ENCODE measurements around the gene EPC1. TPM values are rescaled to one million over a fixed set of nuclear protein-coding genes. Genes with fewer than 3 reads are reported as not detected.
"Not testable (repeated sequence)": the region's sequence is repeated elsewhere in the genome, so short reads cannot be mapped to it uniquely, and the experiment has no call there.

EPC1 gene
- total RNA-seq, 2 donors from 2014 or later = 43.4 to 45.9 TPM

DNA sequence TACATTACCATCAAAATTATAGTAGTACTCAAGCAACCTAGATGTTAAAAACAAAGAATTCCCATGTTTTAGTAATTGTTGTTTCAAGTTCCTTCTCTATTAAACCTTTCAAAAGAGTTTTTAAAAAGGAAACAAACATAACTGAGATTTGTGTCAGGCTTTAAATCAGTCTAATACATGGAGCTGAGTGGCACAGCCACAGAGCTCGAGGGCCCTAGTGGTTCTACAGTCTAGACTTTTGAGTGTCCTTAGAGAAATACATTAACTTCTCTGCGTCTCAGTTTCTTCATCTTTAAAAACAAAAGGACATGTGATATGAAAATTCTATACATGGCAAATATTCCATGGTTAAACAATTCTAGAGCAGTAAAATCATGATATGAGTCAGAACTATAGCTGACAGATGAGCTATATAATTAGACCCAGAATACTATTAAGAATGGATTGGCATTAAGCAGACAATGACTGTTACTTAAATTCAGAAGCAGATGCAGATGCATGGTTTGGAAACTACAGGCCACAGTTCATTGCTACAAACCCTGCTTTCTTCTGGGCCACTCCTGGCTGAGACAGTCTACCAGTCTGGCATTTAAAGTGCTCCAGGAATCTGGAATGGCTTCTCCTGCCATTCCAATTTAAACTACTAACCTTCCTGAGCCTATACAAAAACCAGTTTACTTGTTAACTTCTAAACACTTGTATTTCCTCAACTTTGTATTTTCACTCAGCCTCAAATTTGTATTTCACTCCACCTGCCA, 77.4 kb downstream of the EPC1 start:
- Mint-ChIP-seq H3K4me3 (no peak overlapping the region), H3K36me3 (peaks cover 16% of the 10 kb centered on the region), H3K4me1 (ENCODE audit: low read depth in 2 of 2) (no peaks in the 10 kb centered on the region), H3K27ac (no peak overlapping the region), H3K9me3 (no peaks in the 10 kb centered on the region), H3K27me3 (no peaks in the 10 kb centered on the region)
- DNase-seq (ENCODE audit: low spot score) (no peak), ATAC-seq (no peak)

DNA sequence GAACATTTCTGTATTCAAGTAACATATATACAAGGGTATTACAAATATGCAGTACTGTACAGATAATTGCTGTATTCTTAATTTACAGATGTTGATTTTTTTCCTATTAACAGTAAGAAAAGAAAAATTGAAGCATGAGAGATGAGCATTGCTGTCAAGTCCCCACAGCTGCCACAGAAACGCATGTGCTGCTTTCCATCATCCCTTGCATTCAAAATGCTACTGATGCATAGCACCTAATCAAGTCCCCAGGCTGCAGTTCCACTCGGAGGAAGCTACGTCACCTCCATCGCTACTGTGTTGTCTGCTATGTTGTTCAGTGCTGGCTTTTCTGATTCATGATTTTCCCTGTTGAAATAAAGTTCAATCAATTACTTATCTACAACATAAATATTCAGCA, 78.2 kb downstream of the EPC1 start:
- H3K27me3 Mint-ChIP-seq = no peaks in the 10 kb centered on the region
- DNase-seq (ENCODE audit: low spot score) (no peak), ATAC-seq (no peak)
- H3K36me3 Mint-ChIP-seq = peaks cover 16% of the 10 kb centered on the region
- no peak overlapping the region for H3K27ac Mint-ChIP-seq
- no peak overlapping the region for H3K4me3 Mint-ChIP-seq
- no peaks in the 10 kb centered on the region for H3K4me1 Mint-ChIP-seq (ENCODE audit: low read depth in 2 of 2)
- H3K9me3 Mint-ChIP-seq = no peaks in the 10 kb centered on the region

DNA sequence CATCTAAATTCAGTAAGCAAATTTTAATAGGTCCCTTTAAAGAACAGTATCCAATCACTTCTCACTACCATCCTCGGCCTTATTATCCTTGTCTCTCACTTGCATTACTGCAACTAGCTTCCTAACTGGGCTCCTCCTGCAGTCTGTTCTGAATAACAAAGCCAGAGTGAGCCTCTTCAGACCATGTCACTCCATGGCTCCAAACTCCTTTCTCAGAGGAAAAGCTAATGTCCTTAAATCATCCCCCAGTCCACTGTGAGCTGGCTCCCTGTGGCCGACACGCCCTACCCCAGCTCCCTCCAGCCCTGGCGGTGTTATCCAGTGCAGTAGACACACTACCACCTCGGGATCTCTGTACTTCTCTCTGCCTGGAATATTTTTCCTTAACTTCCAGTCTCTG, 80.0 kb downstream of the EPC1 start:
- H3K36me3 Mint-ChIP-seq = peaks cover 16% of the 10 kb centered on the region
- no peak overlapping the region for H3K4me3 Mint-ChIP-seq
- peaks cover 0 to 8% of the 10 kb centered on the region in 2 donors for H3K4me1 Mint-ChIP-seq (ENCODE audit: low read depth in 2 of 2)
- no peaks in the 10 kb centered on the region for H3K27me3 Mint-ChIP-seq
- DNase-seq (ENCODE audit: low spot score) = no peak
- no peaks in the 10 kb centered on the region for H3K9me3 Mint-ChIP-seq
- ATAC-seq = no peak
- peak overlapping the region in 1 of 2 donors; percentile 2 for H3K27ac Mint-ChIP-seq

- H3K36me3 Mint-ChIP-seq = peaks cover 15% of the 10 kb centered on the region
- DNase-seq (ENCODE audit: low spot score) = no peak
- H3K4me3 Mint-ChIP-seq = no peak overlapping the region
- ATAC-seq = no peak
- no peaks in the 10 kb centered on the region for H3K27me3 Mint-ChIP-seq
- H3K9me3 Mint-ChIP-seq = no peaks in the 10 kb centered on the region
- H3K4me1 Mint-ChIP-seq (ENCODE audit: low read depth in 2 of 2) = peaks cover 0 to 8% of the 10 kb centered on the region in 2 donors
- peak overlapping the region in 1 of 2 donors; percentile 2 for H3K27ac Mint-ChIP-seq
Measured at GRCh38 chr10:32266566-32266965, 80.4 kb downstream of the EPC1 start.

GRCh38 chr10:32265756-32266155, 81.2 kb downstream of the EPC1 start:
- no peak for DNase-seq (ENCODE audit: low spot score)
- peaks cover 9% of the 10 kb centered on the region for H3K36me3 Mint-ChIP-seq
- H3K27ac Mint-ChIP-seq = no peak overlapping the region
- ATAC-seq = no peak
- H3K4me3 Mint-ChIP-seq = no peak overlapping the region
- H3K4me1 Mint-ChIP-seq (ENCODE audit: low read depth in 2 of 2) = peaks cover 0 to 8% of the 10 kb centered on the region in 2 donors
- H3K27me3 Mint-ChIP-seq = no peaks in the 10 kb centered on the region
- no peaks in the 10 kb centered on the region for H3K9me3 Mint-ChIP-seq

- no peaks in the 10 kb centered on the region for H3K27me3 Mint-ChIP-seq
- no peak for DNase-seq (ENCODE audit: low spot score)
- peak in 1 of 2 donors; percentile 50 for ATAC-seq
- H3K9me3 Mint-ChIP-seq = no peaks in the 10 kb centered on the region
- H3K4me3 Mint-ChIP-seq = no peak overlapping the region
- peaks cover 0 to 8% of the 10 kb centered on the region in 2 donors for H3K4me1 Mint-ChIP-seq (ENCODE audit: low read depth in 2 of 2)
- peak overlapping the region in 1 of 2 donors; percentile 3 for H3K27ac Mint-ChIP-seq
- H3K36me3 Mint-ChIP-seq = peaks cover 6% of the 10 kb centered on the region
Measured at GRCh38 chr10:32263300-32263699, 83.7 kb downstream of the EPC1 start.

- Mint-ChIP-seq H3K27ac (no peak overlapping the region), H3K36me3 (no peaks in the 10 kb centered on the region)
Measured at GRCh38 chr10:32259551-32259950, 87.4 kb downstream of the EPC1 start.

DNA sequence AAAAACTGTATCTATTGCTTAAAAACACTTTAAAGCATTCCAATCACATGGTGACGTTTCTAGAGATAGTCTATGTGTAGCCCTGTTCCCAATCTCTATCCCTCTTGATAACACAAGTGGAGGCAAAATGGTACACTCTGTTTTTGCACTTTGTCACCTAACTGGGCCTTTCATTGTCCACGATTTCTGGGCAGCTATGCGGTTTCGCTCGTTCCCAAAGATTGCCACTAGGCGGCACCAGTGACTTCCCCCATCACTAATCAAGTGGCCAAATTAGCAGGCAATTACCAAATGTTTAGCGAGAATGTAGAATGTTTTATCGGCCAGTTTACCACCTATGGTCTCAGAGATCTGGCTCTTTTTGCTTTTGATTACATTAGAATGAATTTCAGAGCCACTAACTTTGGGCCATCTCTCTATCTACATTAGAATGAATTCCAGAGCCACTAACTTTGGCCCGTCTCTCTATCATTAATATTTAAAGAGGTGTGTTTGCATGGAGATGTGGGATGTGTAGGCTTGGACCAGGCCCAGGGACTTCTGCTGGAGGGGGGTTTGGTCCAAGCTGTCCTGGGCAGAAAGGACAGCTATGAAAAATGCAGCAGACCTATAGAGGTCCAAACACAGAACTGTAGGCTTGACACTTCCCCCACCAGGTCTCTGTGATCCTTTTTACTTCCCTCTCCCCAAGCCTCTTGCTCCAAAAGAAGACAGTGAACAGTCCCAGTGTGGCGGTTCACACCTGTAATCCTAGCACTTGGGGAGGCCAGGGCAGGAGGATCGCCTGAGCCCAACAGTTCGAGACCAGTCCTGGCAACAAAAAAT, 90.1 kb downstream of the EPC1 start:
- DNase-seq (ENCODE audit: low spot score) = peak; percentile 71
- H3K27ac Mint-ChIP-seq = no peak overlapping the region
- H3K27me3 Mint-ChIP-seq = no peaks in the 10 kb centered on the region
- H3K36me3 Mint-ChIP-seq = no peaks in the 10 kb centered on the region
- no peak overlapping the region for H3K4me3 Mint-ChIP-seq
- peak; percentile 72 to 79 for ATAC-seq
- no peaks in the 10 kb centered on the region for H3K9me3 Mint-ChIP-seq
- peaks cover 4 to 7% of the 10 kb centered on the region in 2 donors for H3K4me1 Mint-ChIP-seq (ENCODE audit: low read depth in 2 of 2)

More at GRCh38 chr10:32259551-32259950, 87.4 kb downstream of the EPC1 start:
- H3K4me1 Mint-ChIP-seq (ENCODE audit: low read depth in 2 of 2) = peaks cover 7 to 12% of the 10 kb centered on the region in 2 donors
- no peak for ATAC-seq
- H3K4me3 Mint-ChIP-seq = no peak overlapping the region
- H3K27me3 Mint-ChIP-seq = no peaks in the 10 kb centered on the region
- no peaks in the 10 kb centered on the region for H3K9me3 Mint-ChIP-seq
- DNase-seq (ENCODE audit: low spot score) = no peak

DNA sequence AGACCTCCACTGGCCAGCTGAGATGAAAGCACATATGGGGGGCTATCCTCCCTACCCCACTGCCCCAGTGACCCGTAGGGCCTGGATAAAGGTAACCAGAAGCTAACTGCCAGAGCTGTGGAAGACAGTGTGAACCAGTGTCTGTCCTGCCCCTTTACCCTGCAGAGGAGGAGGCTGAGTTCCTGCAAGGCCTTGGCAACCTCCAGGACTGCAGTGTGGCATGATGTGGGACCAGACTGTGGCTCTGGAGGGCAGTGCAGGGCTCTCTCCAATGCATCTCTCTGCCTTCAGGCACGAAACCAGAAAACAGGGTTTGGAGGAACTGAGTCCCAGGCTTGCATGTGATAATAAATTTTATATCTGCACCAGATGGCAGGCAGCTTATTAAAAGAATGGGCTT, 93.1 kb downstream of the EPC1 start:
- H3K36me3 Mint-ChIP-seq = no peaks in the 10 kb centered on the region
- no peaks in the 10 kb centered on the region for H3K27me3 Mint-ChIP-seq
- H3K4me1 Mint-ChIP-seq (ENCODE audit: low read depth in 2 of 2) = peaks cover 4 to 7% of the 10 kb centered on the region in 2 donors
- no peaks in the 10 kb centered on the region for H3K9me3 Mint-ChIP-seq
- ATAC-seq (peak in 1 of 2 donors; percentile 36), DNase-seq (ENCODE audit: low spot score) (no peak)
- H3K27ac Mint-ChIP-seq = no peak overlapping the region
- H3K4me3 Mint-ChIP-seq = no peak overlapping the region

GRCh38 chr10:32253276-32253675, 93.7 kb downstream of the EPC1 start:
- Mint-ChIP-seq H3K36me3 (no peaks in the 10 kb centered on the region), H3K4me3 (no peak overlapping the region), H3K9me3 (no peaks in the 10 kb centered on the region), H3K27me3 (no peaks in the 10 kb centered on the region), H3K4me1 (ENCODE audit: low read depth in 2 of 2) (peaks cover 4 to 7% of the 10 kb centered on the region in 2 donors), H3K27ac (no peak overlapping the region)
- peak in 1 of 2 donors; percentile 40 for ATAC-seq
- no peak for DNase-seq (ENCODE audit: low spot score)

GRCh38 chr10:32250489-32250888, 96.5 kb downstream of the EPC1 start:
- not testable (repeated sequence) for H3K27me3 Mint-ChIP-seq; H3K36me3 Mint-ChIP-seq; H3K9me3 Mint-ChIP-seq; H3K4me1 Mint-ChIP-seq (ENCODE audit: low read depth in 2 of 2); DNase-seq (ENCODE audit: low spot score); H3K4me3 Mint-ChIP-seq
- ATAC-seq = peak in 1 of 2 donors; percentile 56
- H3K27ac Mint-ChIP-seq = peak overlapping the region in 1 of 2 donors; percentile 54

GRCh38 chr10:32246685-32247084, 100.3 kb downstream of the EPC1 start:
- Mint-ChIP-seq H3K27ac (no peak overlapping the region), H3K36me3 (no peaks in the 10 kb centered on the region), H3K4me3 (no peak overlapping the region), H3K9me3 (no peaks in the 10 kb centered on the region), H3K4me1 (ENCODE audit: low read depth in 2 of 2) (peaks cover 6 to 12% of the 10 kb centered on the region in 2 donors), H3K27me3 (peaks cover 0 to 8% of the 10 kb centered on the region in 2 donors)
- no peak for DNase-seq (ENCODE audit: low spot score)
- no peak for ATAC-seq

- Mint-ChIP-seq H3K9me3 (no peaks in the 10 kb centered on the region), H3K27ac (no peak overlapping the region), H3K4me1 (ENCODE audit: low read depth in 2 of 2) (peaks cover 6 to 12% of the 10 kb centered on the region in 2 donors), H3K36me3 (no peaks in the 10 kb centered on the region), H3K4me3 (no peak overlapping the region), H3K27me3 (peaks cover 5 to 11% of the 10 kb centered on the region in 2 donors)
- DNase-seq (ENCODE audit: low spot score) (no peak), ATAC-seq (no peak)
Measured at GRCh38 chr10:32245760-32246159, 101.2 kb downstream of the EPC1 start.

All from natural killer cell treated with Interleukin-12 subunit alpha and Interleukin-12 subunit beta and Interleukin-15 and Interleukin-18, amount 100 ng/mL, for 72 hours (primary cell).